ENCODE results near the gene OBP2A.

OBP2A gene

GRCh38 chr9:135580664-135581380 lies 34.9 kb downstream of the OBP2A start:
- DNase-seq = no peak

- no peak for DNase-seq
These were observed 35.9 kb downstream of the OBP2A start for GRCh38 chr9:135581636-135582426.

- DNase-seq = no peak
These were observed 36.6 kb downstream of the OBP2A start for GRCh38 chr9:135582541-135582940.

- DNase-seq = no peak
These were observed 37.2 kb downstream of the OBP2A start for GRCh38 chr9:135582966-135583687.

GRCh38 chr9:135583688-135584011 lies 37.7 kb downstream of the OBP2A start:
- no peak for DNase-seq

GRCh38 chr9:135584371-135584770 lies 38.4 kb downstream of the OBP2A start:
- no peak for DNase-seq

- no peak for DNase-seq
These were observed 39.0 kb downstream of the OBP2A start for GRCh38 chr9:135584934-135585333.

GRCh38 chr9:135586601-135587109 lies 40.7 kb downstream of the OBP2A start:
- DNase-seq = no peak

- no peak for DNase-seq
These were observed 41.7 kb downstream of the OBP2A start for GRCh38 chr9:135587658-135588057.

- DNase-seq = no peak
These were observed 42.4 kb downstream of the OBP2A start for GRCh38 chr9:135588371-135588770.

GRCh38 chr9:135588886-135589595 lies 43.1 kb downstream of the OBP2A start:
- no peak for DNase-seq

- no peak for DNase-seq
These were observed 43.9 kb downstream of the OBP2A start for GRCh38 chr9:135589596-135590485.

GRCh38 chr9:135590486-135591079 lies 44.7 kb downstream of the OBP2A start:
- DNase-seq = no peak

GRCh38 chr9:135591506-135592330 lies 45.8 kb downstream of the OBP2A start:
- no peak for DNase-seq

GRCh38 chr9:135592331-135592590 lies 46.3 kb downstream of the OBP2A start:
- no peak for DNase-seq

GRCh38 chr9:135592625-135593024 lies 46.7 kb downstream of the OBP2A start:
- DNase-seq = no peak

- no peak for DNase-seq
These were observed 50.3 kb downstream of the OBP2A start for GRCh38 chr9:135596211-135596610.
